ENCODE results near the gene PAX3.
A peak's percentile ranks its signal among the peaks of the same experiment; 100 is the strongest.

Gene PAX3

DNA sequence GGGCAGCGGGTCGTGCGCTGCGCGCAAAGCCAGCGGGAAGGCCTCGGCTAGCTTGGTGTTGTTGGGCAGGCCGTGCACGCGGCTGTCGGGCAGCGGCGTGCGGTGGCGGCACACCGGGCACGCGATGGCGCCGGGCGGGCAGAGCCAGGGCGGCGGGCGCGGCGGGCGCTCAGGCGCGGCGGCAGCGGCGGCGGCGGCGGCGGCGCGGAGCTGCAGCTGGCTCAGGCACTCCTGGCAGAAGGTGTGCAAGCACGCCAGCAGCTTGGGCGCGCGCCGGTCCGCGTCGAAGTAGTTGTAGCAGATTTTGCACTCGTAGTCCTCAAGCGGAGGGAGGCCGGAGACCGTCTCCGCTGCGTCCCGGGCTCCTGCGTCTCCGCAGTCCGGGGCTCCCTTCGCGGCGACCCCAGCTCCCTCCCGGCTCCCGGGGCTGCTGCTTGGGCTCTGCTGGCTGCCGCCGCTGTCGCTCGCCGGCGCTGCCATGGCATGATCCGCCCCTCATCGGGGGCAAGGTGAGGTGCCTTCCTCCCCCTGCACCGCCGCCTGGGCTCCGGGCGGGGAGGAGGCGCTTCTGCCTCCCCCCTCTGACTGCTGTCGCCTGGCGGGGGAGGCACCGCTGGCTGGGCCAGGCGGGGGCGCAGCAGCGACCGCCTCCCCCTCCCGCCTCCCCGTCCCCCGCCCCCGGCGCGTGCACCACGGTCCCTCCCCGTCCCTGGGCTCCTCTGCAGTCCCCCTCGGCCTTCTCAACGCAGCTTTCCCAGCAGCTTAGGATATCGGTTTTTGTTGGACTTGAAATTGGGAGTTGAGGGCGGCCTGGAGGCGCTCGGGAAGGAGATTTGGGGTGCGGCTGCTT is 21.0 kb upstream of the PAX3 start:
- Mint-ChIP-seq H3K27me3 (ENCODE audit: low read depth, poor library complexity) (peaks cover 70% of the 10 kb centered on the region), H3K4me1 (peaks cover 26% of the 10 kb centered on the region), H3K4me3 (peak overlapping the region; percentile 92), H3K36me3 (ENCODE audit: low read depth) (no peaks in the 10 kb centered on the region), H3K27ac (no peak overlapping the region), H3K9me3 (no peaks in the 10 kb centered on the region)
- TF ChIP-seq CTCF (IDR thresholded peaks at IDR 0.05) = no peak
- peak; percentile 60 for DNase-seq

- peaks cover 32% of the 10 kb centered on the region for H3K4me1 Mint-ChIP-seq
- H3K27me3 Mint-ChIP-seq (ENCODE audit: low read depth, poor library complexity) = peaks cover 72% of the 10 kb centered on the region
- no peaks in the 10 kb centered on the region for H3K9me3 Mint-ChIP-seq
- DNase-seq = peak; percentile 71
- H3K4me3 Mint-ChIP-seq = peak overlapping the region; percentile 88
- H3K27ac Mint-ChIP-seq = no peak overlapping the region
- no peaks in the 10 kb centered on the region for H3K36me3 Mint-ChIP-seq (ENCODE audit: low read depth)
- peak; percentile 31 for TF ChIP-seq CTCF (IDR thresholded peaks at IDR 0.05)
Observed at GRCh38 chr2:222318712-222319585, 20.2 kb upstream of the PAX3 start.

DNA sequence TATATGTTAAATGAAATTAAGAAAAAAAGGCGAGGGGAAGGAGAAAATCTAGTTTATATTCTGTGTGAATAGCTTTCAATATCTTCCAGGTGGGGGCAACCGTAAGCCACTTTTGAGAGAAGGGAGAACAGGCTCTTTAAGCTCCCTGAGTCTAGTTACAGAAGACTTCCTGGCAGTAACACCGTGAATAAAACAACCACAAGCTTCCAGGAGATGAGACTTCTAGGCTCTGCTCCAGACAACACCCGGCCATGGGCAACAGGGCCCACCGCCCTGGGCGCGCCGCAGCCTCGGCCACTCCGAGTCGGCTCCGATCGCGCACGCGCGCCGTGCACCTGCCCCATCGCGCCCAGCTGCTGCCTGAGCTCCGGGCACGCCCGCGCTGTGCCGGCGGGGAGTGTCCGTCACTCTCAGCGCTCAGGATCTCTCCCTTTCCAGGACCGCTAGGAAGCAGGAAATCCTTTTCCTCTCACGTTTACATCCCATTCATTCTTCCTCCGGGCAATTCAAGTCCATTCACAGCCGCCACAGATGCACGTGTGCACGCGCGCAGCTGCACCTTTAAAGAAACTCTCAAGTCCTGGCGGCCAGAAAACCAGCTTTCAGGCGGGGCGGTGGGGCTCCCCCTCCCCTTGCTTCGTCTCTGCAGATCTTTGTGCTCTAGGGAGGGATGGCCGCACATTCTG is 19.4 kb upstream of the PAX3 start:
- H3K9me3 Mint-ChIP-seq = no peaks in the 10 kb centered on the region
- peaks cover 40% of the 10 kb centered on the region for H3K4me1 Mint-ChIP-seq
- peaks cover 76% of the 10 kb centered on the region for H3K27me3 Mint-ChIP-seq (ENCODE audit: low read depth, poor library complexity)
- DNase-seq = peak; percentile 80
- no peak overlapping the region for H3K27ac Mint-ChIP-seq
- peak overlapping the region; percentile 88 for H3K4me3 Mint-ChIP-seq
- peak; percentile 34 for TF ChIP-seq CTCF (IDR thresholded peaks at IDR 0.05)
- H3K36me3 Mint-ChIP-seq (ENCODE audit: low read depth) = no peaks in the 10 kb centered on the region

DNA sequence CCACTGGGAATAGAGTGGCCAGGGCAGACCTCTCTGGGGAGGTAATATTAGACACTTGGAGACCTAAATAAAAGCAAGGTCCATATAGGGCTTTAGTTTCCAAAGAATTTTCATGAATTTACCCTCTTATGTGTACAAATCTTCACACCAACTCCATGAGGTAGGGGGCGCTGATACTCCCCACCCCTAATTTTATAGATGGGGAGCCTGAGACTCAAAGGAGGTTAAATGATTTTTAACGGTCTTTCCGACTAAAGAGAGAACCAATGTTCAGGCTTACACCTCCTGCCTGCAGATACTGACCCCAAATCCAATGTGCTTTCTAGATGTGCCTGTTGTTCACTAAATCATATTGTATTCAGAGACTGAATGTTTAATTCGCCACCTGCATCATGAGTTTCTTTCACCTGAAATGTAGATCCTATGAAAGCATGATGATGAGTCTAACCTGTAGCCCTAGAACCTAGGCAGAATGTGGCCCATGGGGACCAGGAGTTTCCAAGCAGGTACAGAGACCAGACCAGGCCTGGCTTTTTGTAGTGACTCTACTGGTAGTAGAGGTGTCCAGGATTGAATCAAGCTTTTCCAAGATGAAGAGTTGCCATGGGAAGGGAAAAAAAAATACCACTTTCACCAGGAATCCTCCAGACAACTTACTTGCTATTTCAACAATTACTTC is 16.8 kb upstream of the PAX3 start:
- peak; percentile 30 for TF ChIP-seq CTCF (IDR thresholded peaks at IDR 0.05)
- no peaks in the 10 kb centered on the region for H3K9me3 Mint-ChIP-seq
- no peak overlapping the region for H3K27ac Mint-ChIP-seq
- H3K4me1 Mint-ChIP-seq = peaks cover 49% of the 10 kb centered on the region
- no peaks in the 10 kb centered on the region for H3K36me3 Mint-ChIP-seq (ENCODE audit: low read depth)
- H3K4me3 Mint-ChIP-seq = no peak overlapping the region
- peak; percentile 24 for DNase-seq
- H3K27me3 Mint-ChIP-seq (ENCODE audit: low read depth, poor library complexity) = peaks cover 80% of the 10 kb centered on the region

- no peak overlapping the region for H3K27ac Mint-ChIP-seq
- TF ChIP-seq CTCF (IDR thresholded peaks at IDR 0.05) = no peak
- peaks cover 46% of the 10 kb centered on the region for H3K4me1 Mint-ChIP-seq
- no peak overlapping the region for H3K4me3 Mint-ChIP-seq
- no peaks in the 10 kb centered on the region for H3K9me3 Mint-ChIP-seq
- H3K27me3 Mint-ChIP-seq (ENCODE audit: low read depth, poor library complexity) = peaks cover 95% of the 10 kb centered on the region
- DNase-seq = no peak
- no peaks in the 10 kb centered on the region for H3K36me3 Mint-ChIP-seq (ENCODE audit: low read depth)
Observed at GRCh38 chr2:222313816-222314215, 15.0 kb upstream of the PAX3 start.

All from nephron progenitor cell (in vitro differentiated cells).